GM19043 (cell line): Measurements from ENCODE around the gene ANKRD66.

ENCODE experiments used
- ATAC-seq: cut with Tn5 transposase; IDR thresholded peaks from one replicate; pipeline ENCODE4 v1.9.1; 2021; ENCODE audit warnings: low read depth; ENCODE audit not compliant: unreplicated experiment

Gene ANKRD66

DNA sequence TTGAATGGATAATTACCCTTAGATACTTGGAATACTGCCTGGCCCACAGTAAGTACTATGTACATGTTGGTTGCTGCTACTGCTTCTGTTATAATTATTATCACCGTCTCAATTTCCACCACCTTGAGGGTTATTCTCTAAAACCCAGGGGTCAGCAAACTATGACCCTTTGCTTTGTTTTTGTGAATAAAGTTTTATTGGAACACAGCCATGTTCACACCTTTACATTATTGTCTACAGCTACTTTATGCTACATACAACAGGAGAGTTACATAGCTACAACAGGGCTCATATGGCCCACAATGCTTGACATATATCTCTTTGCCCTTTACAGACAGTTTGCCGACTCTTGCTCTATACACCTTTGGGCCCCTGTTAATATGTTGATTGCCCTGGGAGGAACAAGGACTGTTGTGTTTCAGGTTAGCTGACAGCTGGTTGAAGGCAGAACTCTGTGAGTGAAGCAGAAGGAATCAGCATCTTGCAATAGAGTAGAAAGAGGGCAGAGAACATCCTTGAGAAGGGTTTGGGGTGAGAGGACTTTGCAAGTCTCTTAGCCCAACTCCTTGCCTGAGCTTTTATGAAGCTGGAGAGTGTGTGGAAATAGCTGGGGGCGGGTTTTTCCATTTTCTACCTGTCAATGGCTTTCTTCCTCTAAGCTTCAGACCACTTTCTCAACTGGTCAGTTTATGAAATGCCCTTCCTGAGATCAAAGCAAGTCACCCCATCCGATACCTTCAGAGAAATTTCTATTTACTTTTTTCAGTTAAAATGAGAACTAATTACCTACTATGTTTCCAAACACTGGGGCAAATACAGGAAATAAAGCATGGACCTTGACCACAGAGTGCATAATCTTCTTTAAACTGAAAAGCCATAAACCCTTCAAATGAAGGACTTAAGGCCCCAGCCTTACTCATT lies 43.0 kb downstream of the ANKRD66 start:
- no peak for ATAC-seq

DNA sequence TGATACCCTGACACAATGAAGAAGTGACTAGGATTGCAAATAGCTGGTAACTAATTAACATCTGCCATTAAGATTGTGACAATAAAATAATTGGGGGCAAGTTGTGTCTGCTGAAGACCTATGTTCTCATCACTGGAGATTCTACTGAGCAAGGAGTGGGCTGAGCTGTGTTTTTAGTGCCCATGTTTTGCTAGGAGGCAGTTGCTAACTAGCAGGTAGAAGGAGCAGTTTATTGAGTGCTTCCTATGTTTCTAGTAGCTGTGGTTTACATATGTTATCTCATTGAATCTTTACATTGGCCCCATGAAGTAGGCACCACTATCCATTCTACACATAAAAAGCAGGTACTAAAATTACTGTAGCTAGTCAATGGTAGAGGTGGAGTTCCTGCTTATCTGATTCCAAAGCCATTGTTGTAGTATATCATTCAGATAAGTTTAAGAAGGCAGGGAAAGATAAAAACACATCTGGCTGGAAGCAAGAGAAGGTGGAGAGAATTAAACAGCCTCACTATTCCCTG lies 43.7 kb downstream of the ANKRD66 start:
- no peak for ATAC-seq

DNA sequence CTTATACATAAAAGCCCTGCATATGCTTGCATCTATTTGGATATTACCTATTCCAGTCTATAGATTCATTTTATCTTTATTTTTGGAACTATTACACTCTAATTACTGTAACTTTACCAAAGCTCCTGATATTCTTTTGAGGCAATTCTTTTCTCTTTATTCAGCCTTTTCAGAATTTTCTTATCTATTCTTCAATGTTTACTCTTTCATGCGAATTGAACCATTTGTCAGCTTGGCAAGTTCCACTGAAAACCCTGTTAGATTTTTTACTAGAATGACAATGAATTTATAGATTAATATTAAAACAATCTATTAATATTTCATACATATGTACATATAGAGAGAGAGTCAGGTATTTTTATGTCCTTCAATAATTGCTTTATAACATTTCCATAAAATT lies 45.9 kb downstream of the ANKRD66 start:
- ATAC-seq = no peak

DNA sequence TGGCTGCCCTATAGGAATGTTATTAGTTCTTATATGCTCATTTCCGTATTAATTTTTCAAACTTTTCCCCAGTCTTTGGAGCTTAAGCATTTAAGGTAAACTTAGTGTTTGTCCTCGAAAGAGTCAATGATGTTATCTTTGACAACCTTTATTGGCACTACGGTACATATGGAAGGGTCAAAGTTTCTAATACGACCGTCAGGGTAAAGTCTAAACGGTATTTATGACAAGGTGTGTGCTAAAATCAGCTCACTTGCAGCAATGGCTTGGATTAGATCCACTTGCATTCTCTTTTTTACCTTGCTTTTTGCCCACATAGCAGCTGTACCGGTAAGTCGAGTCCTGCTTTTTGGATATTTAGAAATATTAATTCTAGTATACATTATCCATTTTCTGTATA lies 46.4 kb downstream of the ANKRD66 start, which contains the start of gene MEP1A:
Gene MEP1A, plus strand, starts transcription at position 252 of the 400 bp plus-strand sequence. Its CDS starts 10 bp downstream, at position 262.
- ATAC-seq = no peak

DNA sequence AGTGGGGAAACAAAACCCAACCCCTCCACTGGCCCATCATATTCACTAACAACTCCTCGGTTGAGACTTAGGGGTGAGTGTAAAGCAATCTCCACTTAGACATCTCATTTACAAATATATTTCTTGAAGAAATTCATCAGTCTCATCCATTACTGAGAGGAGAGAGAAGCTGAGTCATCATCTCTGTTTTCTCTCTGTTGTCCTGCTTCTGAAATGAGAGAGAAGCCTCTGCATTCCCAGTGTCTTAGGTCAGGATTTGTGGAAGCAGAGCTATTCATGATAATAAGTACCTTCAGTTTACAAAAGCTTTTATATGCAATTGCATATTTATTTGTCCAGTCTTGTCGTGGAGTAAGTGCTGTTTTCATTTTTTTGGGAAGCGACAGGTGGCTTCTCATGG lies 47.3 kb downstream of the ANKRD66 start:
- no peak for ATAC-seq

DNA sequence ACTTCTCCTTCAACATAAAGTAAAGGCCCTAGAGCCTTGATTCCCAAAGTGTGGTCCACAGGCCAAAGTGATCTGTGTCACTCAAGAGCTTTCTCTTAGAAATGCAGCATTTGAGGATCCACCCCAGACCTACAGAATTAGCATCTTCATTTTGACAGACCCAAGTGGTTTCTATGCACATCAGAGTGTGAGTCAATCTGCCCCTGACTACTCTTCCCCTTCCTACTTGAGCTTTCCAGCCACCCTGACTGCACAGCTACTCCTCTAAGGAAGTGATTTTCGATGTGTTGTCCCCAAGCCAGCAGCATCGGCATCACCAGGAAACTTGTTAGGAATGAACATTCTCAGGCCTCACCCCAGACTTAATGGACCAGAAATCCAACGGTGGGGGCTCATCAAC lies 49.1 kb downstream of the ANKRD66 start:
- no peak for ATAC-seq

DNA sequence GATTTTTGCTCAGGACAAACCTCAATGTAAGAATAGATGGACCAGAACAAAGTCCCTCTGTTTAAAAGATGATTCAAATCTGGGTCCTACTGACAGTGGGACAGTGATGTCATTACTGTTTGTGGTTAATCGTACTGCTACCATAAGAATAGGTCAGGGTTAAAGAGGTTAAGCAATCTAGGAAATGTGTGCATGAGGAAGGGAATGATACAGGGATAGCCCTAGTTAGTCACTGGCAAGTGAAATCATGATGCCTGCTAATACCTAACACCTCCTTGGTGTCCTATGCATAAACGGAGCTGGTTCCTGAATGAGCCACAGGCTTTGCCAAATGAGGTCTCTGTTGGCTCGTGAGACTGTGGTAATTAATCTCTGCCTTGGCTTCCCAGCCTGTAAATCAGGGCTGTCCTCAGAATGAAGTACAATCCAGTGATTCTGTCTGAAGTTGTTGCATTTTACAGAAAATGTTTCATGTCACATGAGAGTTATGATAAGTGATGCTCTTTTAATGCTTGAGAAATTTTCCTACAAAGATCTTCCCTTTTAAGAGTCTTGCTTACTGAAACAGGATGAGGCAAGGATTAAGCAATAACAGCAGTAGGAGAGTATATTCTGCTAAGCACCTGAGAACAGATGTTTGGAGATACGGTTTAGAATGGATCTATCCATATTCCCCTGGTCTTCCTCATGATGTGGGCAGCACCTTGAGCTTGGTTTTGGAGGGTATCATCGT lies 50.3 kb downstream of the ANKRD66 start:
- ATAC-seq = no peak

DNA sequence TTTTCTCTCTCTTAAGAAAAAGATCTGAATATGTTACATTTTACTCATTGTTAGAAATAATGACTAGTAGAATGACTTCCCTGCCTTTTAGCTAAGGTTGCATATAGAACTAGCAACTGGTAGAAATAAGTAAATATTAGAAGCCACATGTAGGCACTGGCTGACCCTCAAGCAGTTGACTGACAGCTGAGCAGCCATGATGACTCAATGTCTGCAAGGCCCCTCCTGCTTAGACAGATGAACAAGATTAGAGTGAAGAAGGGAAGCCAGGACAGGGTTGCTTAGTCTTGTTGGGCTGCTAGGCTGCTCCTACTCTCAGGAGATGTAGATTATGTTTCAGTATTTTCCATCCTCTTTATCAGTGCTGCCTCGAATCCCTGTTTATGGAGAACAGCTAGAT lies 52.9 kb downstream of the ANKRD66 start:
- ATAC-seq = no peak

DNA sequence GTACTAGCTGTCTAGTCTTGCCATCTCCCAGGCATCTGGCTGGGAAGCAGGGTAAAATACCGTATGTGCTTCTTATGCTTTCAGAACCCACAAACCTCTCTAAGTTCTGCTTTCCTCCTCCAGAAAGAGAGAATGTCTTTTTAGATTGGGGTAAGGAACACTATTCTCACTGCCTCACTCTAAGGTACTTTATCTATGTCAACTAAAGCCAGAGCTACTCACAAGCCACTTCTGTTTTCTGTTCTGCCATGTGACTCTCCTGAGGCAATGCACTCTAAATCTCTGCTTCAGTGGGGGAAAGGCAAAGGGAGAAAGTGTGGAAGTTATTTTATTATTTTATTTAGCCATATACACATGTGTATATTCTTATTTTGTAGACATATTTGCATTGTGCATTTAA lies 62.1 kb downstream of the ANKRD66 start:
- no peak for ATAC-seq
